Epithelial cell of umbilical artery (primary cell): ENCODE measurements around the gene KRTAP8-1. TPM values are rescaled to one million over a fixed set of nuclear protein-coding genes. Genes with fewer than 3 reads are reported as not detected.

Experiments used
- total RNA-seq: library from RNA; depleted of rRNA; stranded (reverse); fragments of >200 nt; gene quantifications from 2 replicates; pipeline ENCODE4 v1.2.3, GENCODE V29; 2014

Gene KRTAP8-1, protein sequence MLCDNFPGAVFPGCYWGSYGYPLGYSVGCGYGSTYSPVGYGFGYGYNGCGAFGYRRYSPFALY
- total RNA-seq = not detected in 2 replicates

DNA sequence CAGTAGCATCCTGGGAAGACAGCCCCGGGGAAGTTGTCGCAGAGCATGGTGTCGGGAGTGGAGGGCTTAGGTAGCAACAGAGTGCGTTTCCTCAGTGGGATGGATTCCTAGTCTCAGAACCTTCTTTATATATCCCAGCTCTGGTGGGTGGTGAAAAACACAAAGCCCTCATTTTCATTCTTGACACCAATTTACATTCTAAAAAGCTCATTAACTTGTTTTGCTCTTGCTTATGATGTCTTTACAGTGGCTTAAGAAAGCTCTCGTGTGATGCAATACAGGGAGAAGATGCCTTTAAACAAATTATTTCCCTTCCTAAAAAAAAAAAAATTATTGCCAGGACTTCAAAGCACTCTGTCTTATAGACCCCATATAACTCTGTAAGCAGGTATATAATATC, at the start of gene KRTAP8-1:
Gene KRTAP8-1 (minus strand): TSS at position 101 of the 400 bp plus-strand sequence. CDS start 54 bp downstream, at position 47.

DNA sequence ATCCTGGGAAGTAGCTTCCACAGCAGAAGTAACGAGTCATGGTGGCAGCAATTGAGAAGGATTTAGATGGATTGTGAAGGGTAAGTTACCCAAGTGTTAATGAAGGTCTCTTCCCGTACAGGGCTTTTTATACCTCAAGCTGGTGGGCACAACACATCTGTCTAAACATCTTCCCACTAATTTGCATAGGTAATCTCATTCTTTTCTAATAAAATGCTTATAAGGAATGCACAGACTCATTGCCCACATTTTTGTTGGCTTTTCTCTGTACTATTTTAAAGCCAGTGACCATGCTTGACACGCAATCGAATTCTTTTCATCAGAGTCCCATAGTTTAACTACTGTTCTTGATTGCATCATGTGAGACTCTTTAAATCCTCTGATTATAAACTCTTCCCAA, 16.6 kb upstream of the KRTAP8-1 start, which contains the start of gene KRTAP7-1:
Gene KRTAP7-1 (minus strand): TSS at position 101 of the 400 bp plus-strand sequence. CDS start 61 bp downstream, at position 40.

Other genes starting within 250 kb of the KRTAP8-1 start
- gene KRTAP22-2, start 222.9 kb downstream of the KRTAP8-1 start, total RNA-seq = not detected in 2 replicates
- not detected in 2 replicates for gene KRTAP6-3, start 220.8 kb downstream of the KRTAP8-1 start, total RNA-seq
- gene KRTAP6-2, start 214.4 kb downstream of the KRTAP8-1 start, total RNA-seq = not detected in 2 replicates
- gene KRTAP22-1, start 212.2 kb downstream of the KRTAP8-1 start, total RNA-seq = not detected in 2 replicates
- gene KRTAP6-1, start 199.3 kb downstream of the KRTAP8-1 start, total RNA-seq = not detected in 2 replicates
- gene KRTAP20-1, start 196.8 kb downstream of the KRTAP8-1 start, total RNA-seq = not detected in 2 replicates
- not detected in 2 replicates for gene KRTAP20-4, start 192.6 kb downstream of the KRTAP8-1 start, total RNA-seq
- not detected in 2 replicates for gene KRTAP20-2, start 178.1 kb downstream of the KRTAP8-1 start, total RNA-seq
- not detected in 2 replicates for gene KRTAP20-3, start 170.4 kb downstream of the KRTAP8-1 start, total RNA-seq
- gene KRTAP21-3, start 94.5 kb downstream of the KRTAP8-1 start, total RNA-seq = not detected in 2 replicates
- not detected in 2 replicates for gene KRTAP21-2, start 66.0 kb downstream of the KRTAP8-1 start, total RNA-seq
- not detected in 2 replicates for gene KRTAP21-1, start 57.8 kb downstream of the KRTAP8-1 start, total RNA-seq
- not detected in 2 replicates for gene KRTAP7-1, start 16.5 kb upstream of the KRTAP8-1 start, total RNA-seq
- not detected in 2 replicates for gene KRTAP11-1, start 68.3 kb upstream of the KRTAP8-1 start, total RNA-seq
- not detected in 2 replicates for gene KRTAP19-8, start 225.2 kb upstream of the KRTAP8-1 start, total RNA-seq